Fibroblast of the aortic adventitia (primary cell): ENCODE results near the gene PKDCC. TPM values are rescaled to one million over a fixed set of nuclear protein-coding genes. Genes with fewer than 3 reads are reported as not detected.

Experiments
- DNase-seq: peaks from one replicate; pipeline ENCODE4 v3.0.0-alpha.2; 2010; ENCODE audit warnings: low read depth
- H3K4me3 ChIP-seq: 2 replicates; pipeline ENCODE4 v1.5.1; 2011; ENCODE audit warnings: low read depth, mild to moderate bottlenecking, control low read depth, low read length, moderate library complexity
- total RNA-seq: library from RNA; depleted of rRNA; stranded (reverse); fragments of >200 nt; gene quantifications from 2 replicates; pipeline ENCODE4 v1.2.3, GENCODE V29; 2012; ENCODE audit warnings: low replicate concordance
- TF ChIP-seq, protein P1 (sequence below): IDR thresholded peaks from 2 replicates; pipeline ENCODE4 v1.5.1; 2011; ENCODE audit warnings: mild to moderate bottlenecking, low read length, control low read depth, inconsistent platforms; ENCODE audit not compliant: insufficient read depth

The PKDCC gene
- total RNA-seq, 1 donor, result 19.7 TPM

DNA sequence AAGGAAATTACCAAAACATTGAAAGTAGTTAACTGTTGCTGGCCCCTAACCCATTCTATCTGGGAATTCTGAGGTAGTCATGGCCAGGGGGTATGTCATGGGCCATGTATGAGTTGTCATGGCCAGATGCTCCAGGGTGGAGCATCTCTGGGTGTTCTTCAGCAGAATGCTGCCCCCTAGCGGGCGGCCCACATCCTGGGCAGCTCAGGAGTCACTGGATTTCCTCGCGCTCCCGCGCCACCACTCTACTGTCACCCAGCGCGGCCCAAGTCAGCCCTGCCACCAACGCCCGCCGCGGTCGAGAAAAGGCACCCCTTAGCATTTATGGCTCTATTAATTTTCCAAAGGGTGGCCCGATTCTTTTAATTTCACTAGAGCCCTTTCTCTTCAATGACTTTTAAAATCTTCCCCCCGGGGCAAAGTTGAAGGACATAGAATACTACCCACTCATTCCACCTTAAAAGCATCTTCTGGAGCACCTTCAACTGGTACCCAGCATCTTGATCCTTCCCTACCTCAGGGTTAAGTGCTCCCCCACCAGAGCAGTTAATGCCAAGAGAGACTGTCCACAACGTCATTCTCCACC is 41.6 kb downstream of the PKDCC start:
- TF ChIP-seq, protein P1, sequence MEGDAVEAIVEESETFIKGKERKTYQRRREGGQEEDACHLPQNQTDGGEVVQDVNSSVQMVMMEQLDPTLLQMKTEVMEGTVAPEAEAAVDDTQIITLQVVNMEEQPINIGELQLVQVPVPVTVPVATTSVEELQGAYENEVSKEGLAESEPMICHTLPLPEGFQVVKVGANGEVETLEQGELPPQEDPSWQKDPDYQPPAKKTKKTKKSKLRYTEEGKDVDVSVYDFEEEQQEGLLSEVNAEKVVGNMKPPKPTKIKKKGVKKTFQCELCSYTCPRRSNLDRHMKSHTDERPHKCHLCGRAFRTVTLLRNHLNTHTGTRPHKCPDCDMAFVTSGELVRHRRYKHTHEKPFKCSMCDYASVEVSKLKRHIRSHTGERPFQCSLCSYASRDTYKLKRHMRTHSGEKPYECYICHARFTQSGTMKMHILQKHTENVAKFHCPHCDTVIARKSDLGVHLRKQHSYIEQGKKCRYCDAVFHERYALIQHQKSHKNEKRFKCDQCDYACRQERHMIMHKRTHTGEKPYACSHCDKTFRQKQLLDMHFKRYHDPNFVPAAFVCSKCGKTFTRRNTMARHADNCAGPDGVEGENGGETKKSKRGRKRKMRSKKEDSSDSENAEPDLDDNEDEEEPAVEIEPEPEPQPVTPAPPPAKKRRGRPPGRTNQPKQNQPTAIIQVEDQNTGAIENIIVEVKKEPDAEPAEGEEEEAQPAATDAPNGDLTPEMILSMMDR, result peak; percentile 65
- DNase-seq, result peak; percentile 49
- H3K4me3 ChIP-seq, result no peak overlapping the region

DNA sequence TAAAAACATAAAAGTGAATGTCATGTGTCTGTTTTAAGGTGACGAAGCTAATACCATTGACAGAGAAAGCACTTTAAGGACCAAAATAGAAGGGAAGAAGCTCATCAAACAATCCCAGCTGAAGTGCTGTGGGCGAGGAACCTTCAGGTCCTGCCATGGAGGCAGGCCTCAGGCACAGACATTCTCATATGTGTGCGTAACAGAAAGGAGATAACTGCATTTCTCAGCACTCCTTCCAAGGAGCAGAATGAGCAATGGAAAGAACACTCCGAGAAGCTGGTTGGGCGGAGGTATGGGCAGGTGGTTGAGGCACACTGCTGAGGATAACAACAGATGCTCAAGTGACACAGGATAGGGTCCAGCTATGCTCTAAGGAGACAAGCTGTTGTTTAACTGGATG is 42.4 kb downstream of the PKDCC start:
- H3K4me3 ChIP-seq, result no peak overlapping the region
- TF ChIP-seq, protein P1, result no peak
- no peak for DNase-seq

DNA sequence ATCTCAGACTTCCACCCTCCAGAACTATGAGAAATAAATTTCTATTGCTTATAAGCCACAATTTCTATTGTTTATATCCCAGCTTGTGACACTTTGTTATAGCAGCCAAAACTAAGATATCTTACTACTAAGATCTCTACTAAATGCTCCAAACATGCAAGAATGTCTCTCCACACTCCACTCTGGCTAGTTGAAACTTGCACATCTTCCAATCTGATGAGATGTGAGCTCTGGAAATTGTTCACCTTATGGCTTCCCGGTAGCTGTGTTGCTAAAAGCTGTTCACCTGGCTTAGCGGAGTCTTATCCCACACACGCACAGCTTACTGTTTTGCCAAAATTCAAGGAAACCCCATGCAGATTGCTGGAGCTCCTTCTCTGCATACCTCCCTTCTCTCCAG is 43.9 kb downstream of the PKDCC start:
- no peak for DNase-seq
- no peak overlapping the region for H3K4me3 ChIP-seq
- TF ChIP-seq, protein P1, result no peak

DNA sequence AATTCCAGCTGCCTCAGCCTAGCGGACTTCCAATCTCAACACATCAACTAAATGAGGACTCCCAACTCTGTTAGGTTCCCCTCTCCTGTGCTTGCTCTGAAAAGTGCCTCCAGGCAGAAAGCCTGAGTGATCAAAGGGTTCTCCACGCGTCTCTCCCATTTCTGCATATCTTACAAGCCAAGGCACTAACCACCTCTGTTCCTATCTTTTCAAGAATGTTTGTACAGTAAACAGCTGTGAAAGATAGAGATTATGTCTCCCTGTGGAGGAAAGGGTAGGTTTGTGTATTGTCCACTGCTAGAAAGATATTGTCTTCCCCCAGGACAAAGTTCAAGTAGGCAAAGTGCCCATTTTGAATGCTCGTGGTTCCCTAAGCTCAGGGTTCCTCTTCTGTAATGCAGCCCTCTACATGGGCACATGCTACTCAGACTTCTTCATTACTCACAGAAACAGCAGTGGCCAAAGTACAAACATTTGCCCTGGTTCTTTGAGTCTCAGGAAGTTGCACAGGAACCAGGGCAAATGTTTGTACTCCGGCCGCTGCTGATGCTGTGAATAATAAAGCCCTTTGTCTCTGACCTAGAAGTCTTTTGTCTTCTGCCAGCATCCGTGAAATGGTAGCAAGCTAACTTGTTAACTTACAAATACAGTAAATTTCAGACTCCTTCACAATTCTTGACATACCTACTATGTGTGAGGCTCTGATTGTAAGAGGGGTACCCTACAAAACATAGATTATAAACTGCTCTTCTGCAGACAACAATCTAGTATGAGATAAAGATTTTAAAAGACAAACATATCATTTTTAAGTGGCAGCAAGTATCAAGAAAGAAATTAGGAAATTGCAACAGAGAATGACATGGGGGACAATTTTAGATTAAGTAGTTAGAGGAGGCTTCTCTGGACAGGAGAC is 44.5 kb downstream of the PKDCC start:
- H3K4me3 ChIP-seq, result no peak overlapping the region
- DNase-seq, result peak; percentile 36
- TF ChIP-seq, protein P1, result no peak

DNA sequence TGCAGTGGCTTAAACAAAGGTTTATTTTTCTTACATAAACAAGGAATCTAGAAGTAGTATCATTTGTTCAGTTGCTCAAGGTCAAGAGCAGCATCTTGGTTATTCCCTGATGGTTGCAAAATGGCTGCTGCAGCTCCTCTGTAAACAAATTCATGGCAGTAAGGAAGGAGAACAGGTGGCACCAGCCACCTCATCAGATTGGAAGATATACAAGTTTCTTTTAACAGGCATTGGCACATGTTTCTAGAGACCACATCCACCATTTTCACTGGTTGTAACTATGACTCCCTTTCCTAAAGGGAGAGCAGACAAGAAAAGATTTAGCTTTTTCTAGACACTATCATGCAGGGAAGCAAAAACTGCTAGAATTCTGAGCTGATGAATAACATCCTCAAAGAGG is 46.3 kb downstream of the PKDCC start:
- TF ChIP-seq, protein P1, result no peak
- DNase-seq, result no peak
- H3K4me3 ChIP-seq, result no peak overlapping the region

DNA sequence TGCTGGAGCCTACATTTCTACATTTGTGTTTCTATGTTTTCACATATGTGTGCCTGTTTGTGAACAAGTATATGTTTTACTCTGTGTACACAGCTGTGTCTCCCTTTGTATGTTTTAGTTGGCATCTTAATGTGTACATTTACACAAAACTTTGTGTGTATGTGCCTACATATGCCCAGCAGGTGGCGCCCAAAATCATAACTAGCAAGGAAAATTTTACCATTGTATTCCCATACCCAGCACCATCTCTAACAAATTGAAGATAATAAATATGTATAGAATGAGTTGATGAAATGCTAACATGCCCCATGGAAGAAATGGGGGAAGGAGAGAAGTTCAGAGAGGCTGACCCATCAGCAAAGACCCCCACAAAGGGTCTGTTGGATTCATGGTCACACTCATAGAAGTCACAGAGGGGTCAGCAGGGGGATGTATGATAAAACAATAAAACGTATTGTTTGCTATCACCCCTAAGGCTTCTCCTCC is 48.1 kb downstream of the PKDCC start:
- DNase-seq, result peak; percentile 90
- TF ChIP-seq, protein P1, result peak; percentile 72

More for the DNA sequence above, 48.1 kb downstream of the PKDCC start:
- H3K4me3 ChIP-seq, result no peak overlapping the region
